DOHH2 (cell line): ENCODE results near the gene MRPL34.

Experiments used
- H3F3A ChIP-seq: fragments of 200-600 bp; sonication (generic), shearing (Covaris generic); 2 replicates; pipeline ENCODE4 v1.6.0; 2016; ENCODE audit warnings: antibody characterized with exemption, mild to moderate bottlenecking; ENCODE audit not compliant: control insufficient read depth, insufficient read depth
- H3K27ac ChIP-seq: fragments of 200-600 bp; sonication (generic); 2 replicates; pipeline ENCODE4 v1.5.1; 2014; ENCODE audit warnings: low read depth, mild to moderate bottlenecking, low read length, moderate library complexity
- H3K27me3 ChIP-seq: fragments of 200-600 bp; sonication (generic); 2 replicates; pipeline ENCODE4 v1.6.1; 2014; ENCODE audit warnings: mild to moderate bottlenecking, low read length, mixed read lengths; ENCODE audit not compliant: control insufficient read depth
- H3K36me3 ChIP-seq: fragments of 200-600 bp; sonication (generic); 2 replicates; pipeline ENCODE4 v1.6.1; 2014; ENCODE audit warnings: mild to moderate bottlenecking, low read length, moderate library complexity, mixed read lengths; ENCODE audit not compliant: control insufficient read depth
- H3K4me1 ChIP-seq: fragments of 200-600 bp; sonication (generic); 2 replicates; pipeline ENCODE4 v1.6.1; 2014; ENCODE audit warnings: mild to moderate bottlenecking, low read length, mixed read lengths; ENCODE audit not compliant: control insufficient read depth
- H3K4me2 ChIP-seq: fragments of 200-600 bp; sonication (generic); 2 replicates; pipeline ENCODE4 v1.6.0; 2014; ENCODE audit warnings: mild to moderate bottlenecking, low read length, moderate library complexity
- H3K4me3 ChIP-seq: fragments of 200-600 bp; sonication (generic); 2 replicates; pipeline ENCODE4 v1.5.1; 2014; ENCODE audit warnings: mild to moderate bottlenecking, low read length, mixed read lengths
- H3K79me2 ChIP-seq: fragments of 200-600 bp; sonication (generic); 2 replicates; pipeline ENCODE4 v1.6.1; 2014; ENCODE audit warnings: mild to moderate bottlenecking, low read length, mixed read lengths; ENCODE audit not compliant: control insufficient read depth
- H3K9me2 ChIP-seq: fragments of 200-600 bp; sonication (generic); replicated peaks from 2 replicates; pipeline ENCODE4 v1.6.1; 2014; ENCODE audit warnings: mild to moderate bottlenecking, low read length, mixed read lengths; ENCODE audit not compliant: control insufficient read depth
- H3K9me3 ChIP-seq: fragments of 200-600 bp; sonication (generic); 2 replicates; pipeline ENCODE4 v1.6.1; 2014; ENCODE audit warnings: antibody characterized with exemption, low read length, mixed read lengths; ENCODE audit not compliant: control insufficient read depth, insufficient read depth
- H4K20me1 ChIP-seq: fragments of 200-600 bp; sonication (generic); 2 replicates; pipeline ENCODE4 v1.6.0; 2014; ENCODE audit warnings: low read depth, mild to moderate bottlenecking, antibody characterized with exemption, low read length, moderate library complexity; ENCODE audit not compliant: control insufficient read depth, insufficient read depth
- CTCF ChIP-seq: fragments of 200-600 bp; sonication (generic); IDR thresholded peaks from one replicate; pipeline ENCODE4 v1.5.1; 2014; ENCODE audit warnings: antibody characterized with exemption, mild to moderate bottlenecking, low read depth, low read length; ENCODE audit not compliant: poor library complexity, severe bottlenecking
- EZH2phosphoT487 ChIP-seq: fragments of 200-600 bp; sonication (generic); IDR thresholded peaks from 2 replicates; pipeline ENCODE4 v1.6.1; 2017; ENCODE audit warnings: borderline replicate concordance, mild to moderate bottlenecking, antibody characterized with exemption, low read length, moderate library complexity, mixed read lengths

Gene MRPL34

GRCh38 chr19:17351815-17352435 is 46.3 kb downstream of the MRPL34 start:
- Histone ChIP-seq H3F3A (peaks cover 2% of the 10 kb centered on the region; the same call in 1 of the 2 replicates), H3K36me3 (no peaks in the 10 kb centered on the region), H3K4me1 (peaks cover 40% of the 10 kb centered on the region), H3K27me3 (0 out of 2 replicates have a peak, but pooled peaks cover 3% of the 10 kb centered on the region), H3K4me2 (no peak overlapping the region; the same call in 1 of the 2 replicates), H4K20me1 (no peaks in the 10 kb centered on the region), H3K9me2 (no peaks in the 10 kb centered on the region), H3K27ac (no peak overlapping the region), H3K4me3 (no peak overlapping the region), H3K9me3 (no peaks in the 10 kb centered on the region), H3K79me2 (no peaks in the 10 kb centered on the region)
- TF ChIP-seq EZH2phosphoT487 (no peak), CTCF (no peak)

GRCh38 chr19:17352608-17353280 is 47.1 kb downstream of the MRPL34 start:
- Histone ChIP-seq H4K20me1 (no peaks in the 10 kb centered on the region), H3K36me3 (no peaks in the 10 kb centered on the region), H3K4me3 (no peak overlapping the region), H3K4me2 (no peak overlapping the region), H3K4me1 (peaks cover 32% of the 10 kb centered on the region), H3F3A (no peaks in the 10 kb centered on the region), H3K79me2 (no peaks in the 10 kb centered on the region), H3K27ac (no peak overlapping the region), H3K27me3 (0 out of 2 replicates have a peak, but pooled peaks cover 3% of the 10 kb centered on the region), H3K9me2 (no peaks in the 10 kb centered on the region), H3K9me3 (no peaks in the 10 kb centered on the region)
- TF ChIP-seq EZH2phosphoT487: no peak
- no peak for TF ChIP-seq CTCF

GRCh38 chr19:17353386-17353785 is 47.7 kb downstream of the MRPL34 start:
- Histone ChIP-seq H3K36me3 (no peaks in the 10 kb centered on the region), H3K9me2 (no peaks in the 10 kb centered on the region), H3F3A (no peaks in the 10 kb centered on the region), H3K79me2 (no peaks in the 10 kb centered on the region), H3K4me3 (no peak overlapping the region), H3K4me1 (peaks cover 30% of the 10 kb centered on the region), H4K20me1 (no peaks in the 10 kb centered on the region), H3K27me3 (0 out of 2 replicates have a peak, but pooled peaks cover 3% of the 10 kb centered on the region), H3K9me3 (no peaks in the 10 kb centered on the region), H3K27ac (no peak overlapping the region), H3K4me2 (no peak overlapping the region)
- TF ChIP-seq EZH2phosphoT487 (no peak), CTCF (no peak)
